HepG2 (cell line): Measurements from ENCODE around the gene KMT2A. TPM values are rescaled to one million over a fixed set of nuclear protein-coding genes. Genes with fewer than 3 reads are reported as not detected.
A peak's percentile ranks its signal among the peaks of the same experiment; 100 is the strongest.

Source experiments
- ATAC-seq: fragments of 200-7000 bp; cut with Tn5 transposase; 3 replicates; pipeline ENCODE4 v1.9.1; 2020; ENCODE audit warnings: mild to moderate bottlenecking, moderate library complexity
- BruUV-seq: library from RNA; stranded (reverse); fragments of 400-500 nt; replicated peaks from 2 replicates; lab custom pipeline; 2021; lab: Mats Ljungman, UMichigan
- CTCF ChIA-PET: fragments of 300-600 bp; formaldehyde crosslinking; extraction: SDS; loops from one replicate; lab custom pipeline; 2021; ENCODE audit warnings: low total read pairs, inconsistent platforms, low intra/inter-chr PET ratio; lab: Yijun Ruan, JAX
- POLR2A ChIA-PET: fragments of 350-600 bp; sonication (Branson Sonifier 250); formaldehyde crosslinking; loops from one replicate; lab custom pipeline; 2020; ENCODE audit warnings: antibody characterized with exemption, inconsistent platforms; lab: Yijun Ruan, JAX
- DNase-seq: peaks from one replicate; pipeline ENCODE4 v3.0.0-alpha.2; 2015; ENCODE audit warnings: low spot score
- FAIRE-seq: peaks from 3 replicates; lab custom pipeline; 2011; peaks lifted over from hg19 to GRCh38; lab: Jason Lieb, UNC
- H2AFZ ChIP-seq: one replicate; pipeline ENCODE4 v1.6.1; 2011; ENCODE audit warnings: low read length, inconsistent platforms
- H3K27ac ChIP-seq: fragments of 300-600 bp; 3 replicates; pipeline ENCODE4 v1.8.0; 2011; ENCODE audit warnings: mixed run types, mild to moderate bottlenecking, mixed read lengths, low read length, inconsistent platforms; ENCODE audit not compliant: insufficient read depth; ENCODE audit errors: extremely low read length
- H3K27me3 ChIP-seq, 2 experiments: fragments of 200-600 bp in 1 of 2; 2 replicates in 1 of 2; 3 replicates in 1 of 2; pipeline versions ENCODE4 v1.6.0 to v1.8.0; 2011; ENCODE audit warnings: low read length in 2 of 2, mild to moderate bottlenecking in 2 of 2, moderate library complexity in 2 of 2, inconsistent platforms in 1 of 2; ENCODE audit not compliant: insufficient read depth in 2 of 2, control insufficient read depth in 1 of 2
- H3K36me3 ChIP-seq, 2 experiments: fragments of 200-600 bp in 1 of 2; replicated peaks in 1 of 2; 2 replicates in 1 of 2; 3 replicates in 1 of 2; pipeline versions ENCODE4 v1.5.1 to v1.8.0; 2011; ENCODE audit warnings: low read length in 2 of 2, inconsistent platforms in 1 of 2; ENCODE audit not compliant: insufficient read depth in 2 of 2, control insufficient read depth in 1 of 2
- H3K4me1 ChIP-seq: 2 replicates; pipeline ENCODE4 v1.5.1; 2012; ENCODE audit warnings: low read length, inconsistent platforms; ENCODE audit not compliant: insufficient read depth
- H3K4me2 ChIP-seq: 2 replicates; pipeline ENCODE4 v1.6.0; 2011; ENCODE audit warnings: low read depth, low read length, inconsistent platforms
- H3K4me3 ChIP-seq, 3 experiments: fragments of 200-600 bp in 1 of 3; sonication (generic), shearing (Covaris generic) in 1 of 3; replicated peaks in 1 of 3; 2 replicates each; pipeline ENCODE4 v1.5.1; 2011 to 2016; ENCODE audit warnings: low read length in 3 of 3, inconsistent platforms in 2 of 3, low read depth in 2 of 3, mild to moderate bottlenecking in 2 of 3, control low read depth in 1 of 3, mixed read lengths in 1 of 3; ENCODE audit not compliant: insufficient read depth in 1 of 3
- H3K79me2 ChIP-seq: one replicate; pipeline ENCODE4 v1.6.1; 2011; ENCODE audit warnings: low read length, inconsistent platforms; ENCODE audit not compliant: insufficient read depth
- H3K9ac ChIP-seq: 2 replicates; pipeline ENCODE4 v1.6.0; 2011; ENCODE audit warnings: mild to moderate bottlenecking, low read depth, low read length, inconsistent platforms; ENCODE audit not compliant: insufficient read depth
- H3K9me3 ChIP-seq: 2 replicates; pipeline ENCODE4 v1.5.1; 2012; ENCODE audit warnings: mild to moderate bottlenecking, low read length
- H4K20me1 ChIP-seq: 2 replicates; pipeline ENCODE4 v1.6.0; 2011; ENCODE audit warnings: inconsistent platforms, mild to moderate bottlenecking, low read length, moderate library complexity; ENCODE audit not compliant: insufficient read depth
- HES4 ChIP-seq: sonication (generic); formaldehyde crosslinking; IDR thresholded peaks from 2 replicates; pipeline ENCODE4 v1.9.0; 2021; ENCODE audit warnings: mild to moderate bottlenecking, missing genetic modification reagents, borderline replicate concordance
- JDP2 ChIP-seq: sonication (generic); formaldehyde crosslinking; IDR thresholded peaks from 2 replicates; pipeline ENCODE4 v1.8.1; 2022; ENCODE audit warnings: missing genetic modification reagents, borderline replicate concordance
- REPIN1 ChIP-seq: sonication (generic); formaldehyde crosslinking; IDR thresholded peaks from 2 replicates; pipeline ENCODE4 v1.8.0; 2022; ENCODE audit warnings: missing genetic modification reagents, low read depth, mild to moderate bottlenecking, borderline replicate concordance
- ZNF138 ChIP-seq: sonication (generic); formaldehyde crosslinking; IDR thresholded peaks from 2 replicates; pipeline ENCODE4 v1.5.0; 2020; ENCODE audit warnings: mild to moderate bottlenecking, low read depth, missing genetic modification reagents
- ZNF160 ChIP-seq: sonication (generic); formaldehyde crosslinking; IDR thresholded peaks from 2 replicates; pipeline ENCODE4 v1.8.0; 2022; ENCODE audit warnings: mild to moderate bottlenecking, inconsistent platforms, missing genetic modification reagents
- WGBS: methylation state at CpG from one replicate; pipeline ENCODE4 v1.1.6; 2017; ENCODE audit warnings: low lambda C conversion rate; 5-methylcytosine and 5-hydroxymethylcytosine counted together
- in situ Hi-C: cut with HindIII; loops from 2 replicates; pipeline ENCODE4 v1.10.0; 2017; ENCODE audit warnings: low pct_unique_long_range_greater_than_20kb; ENCODE audit not compliant: extremely low pct_ligation_motif_present
- intact Hi-C: fragments of 100-400 bp; cut with micrococcal nuclease; formaldehyde crosslinking; loops from one replicate; pipeline ENCODE4 v1.10.0; 2022; ENCODE audit not compliant: unreplicated experiment
- polyA plus RNA-seq, 8 experiments: library from polyadenylated mRNA; depleted of rRNA in 3 of 8; stranded (reverse) in 7 of 8; unstranded in 1 of 8; fragments of >200 nt; fragmentation: Illumina TruSeq in 4 of 8; extraction: Trizol in 4 of 8; gene quantifications; 2 replicates each; pipeline versions ENCODE4 v1.2.1 to v1.2.3, GENCODE V29; 2011 to 2016; ENCODE audit warnings: low read depth in 4 of 8, missing spikeins in 1 of 8, mixed read lengths in 1 of 8; ENCODE audit not compliant: insufficient read depth in 1 of 8
- total RNA-seq, 5 experiments: library from RNA; depleted of rRNA; stranded (reverse); fragments of >200 nt; fragmentation: Illumina TruSeq; extraction: Trizol; gene quantifications; 2 replicates each; pipeline ENCODE4 v1.2.3, GENCODE V29; 2016; ENCODE audit warnings: low read depth in 1 of 5
- TF ChIP-seq, protein P1 (sequence below): sonication (generic); formaldehyde crosslinking; IDR thresholded peaks from 2 replicates; pipeline ENCODE4 v1.5.0; 2020; ENCODE audit warnings: mild to moderate bottlenecking, missing genetic modification reagents
- TF ChIP-seq, protein P2 (sequence below): sonication (generic); formaldehyde crosslinking; conservative IDR thresholded peaks from 2 replicates; pipeline ENCODE4 v1.4.0; 2020; ENCODE audit warnings: missing genetic modification reagents
- TF ChIP-seq, protein P3 (sequence below): sonication (generic); formaldehyde crosslinking; IDR thresholded peaks from 2 replicates; pipeline ENCODE4 v1.5.0; 2020; ENCODE audit warnings: missing genetic modification reagents, mild to moderate bottlenecking, borderline replicate concordance

The KMT2A gene
- total and polyA plus RNA-seq, 2 of the 13 experiments (the other 11 are each of a cell fraction or from before 2014, with no cell fraction given), result 12.4 to 20.0 TPM

DNA sequence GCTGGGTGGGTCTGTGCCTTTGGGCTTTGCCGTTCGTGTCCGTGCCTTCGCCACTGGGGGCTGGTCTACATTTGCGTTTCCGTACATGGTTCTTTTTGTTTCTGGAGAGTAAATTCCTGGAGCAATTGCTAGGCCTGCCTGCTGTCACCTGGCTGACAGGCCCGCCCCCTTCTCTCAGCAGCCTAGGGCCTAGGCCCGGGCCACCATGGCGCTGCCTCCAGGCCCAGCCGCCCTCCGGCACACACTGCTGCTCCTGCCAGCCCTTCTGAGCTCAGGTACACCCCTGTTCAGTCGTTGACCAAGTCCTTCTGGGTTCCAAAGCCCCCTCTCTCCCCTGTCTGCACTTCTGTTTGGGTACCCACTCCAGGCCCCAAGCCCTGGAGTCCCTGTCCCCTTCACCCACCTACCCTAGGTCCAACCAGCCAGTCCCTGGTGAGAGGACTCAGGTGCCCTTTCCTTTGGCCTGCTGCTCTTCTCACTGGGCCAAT, 95.3 kb downstream of the KMT2A start (continued):
- TF ChIP-seq, protein P1, sequence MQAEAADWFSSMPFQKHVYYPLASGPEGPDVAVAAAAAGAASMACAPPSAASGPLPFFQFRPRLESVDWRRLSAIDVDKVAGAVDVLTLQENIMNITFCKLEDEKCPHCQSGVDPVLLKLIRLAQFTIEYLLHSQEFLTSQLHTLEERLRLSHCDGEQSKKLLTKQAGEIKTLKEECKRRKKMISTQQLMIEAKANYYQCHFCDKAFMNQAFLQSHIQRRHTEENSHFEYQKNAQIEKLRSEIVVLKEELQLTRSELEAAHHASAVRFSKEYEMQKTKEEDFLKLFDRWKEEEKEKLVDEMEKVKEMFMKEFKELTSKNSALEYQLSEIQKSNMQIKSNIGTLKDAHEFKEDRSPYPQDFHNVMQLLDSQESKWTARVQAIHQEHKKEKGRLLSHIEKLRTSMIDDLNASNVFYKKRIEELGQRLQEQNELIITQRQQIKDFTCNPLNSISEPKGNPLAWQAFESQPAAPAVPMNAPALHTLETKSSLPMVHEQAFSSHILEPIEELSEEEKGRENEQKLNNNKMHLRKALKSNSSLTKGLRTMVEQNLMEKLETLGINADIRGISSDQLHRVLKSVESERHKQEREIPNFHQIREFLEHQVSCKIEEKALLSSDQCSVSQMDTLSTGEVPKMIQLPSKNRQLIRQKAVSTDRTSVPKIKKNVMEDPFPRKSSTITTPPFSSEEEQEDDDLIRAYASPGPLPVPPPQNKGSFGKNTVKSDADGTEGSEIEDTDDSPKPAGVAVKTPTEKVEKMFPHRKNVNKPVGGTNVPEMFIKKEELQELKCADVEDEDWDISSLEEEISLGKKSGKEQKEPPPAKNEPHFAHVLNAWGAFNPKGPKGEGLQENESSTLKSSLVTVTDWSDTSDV (CRISPR knock-in tag), result 0 out of 2 replicates have a peak, but pooled peaks have one; percentile 47
- TF ChIP-seq, protein P2, sequence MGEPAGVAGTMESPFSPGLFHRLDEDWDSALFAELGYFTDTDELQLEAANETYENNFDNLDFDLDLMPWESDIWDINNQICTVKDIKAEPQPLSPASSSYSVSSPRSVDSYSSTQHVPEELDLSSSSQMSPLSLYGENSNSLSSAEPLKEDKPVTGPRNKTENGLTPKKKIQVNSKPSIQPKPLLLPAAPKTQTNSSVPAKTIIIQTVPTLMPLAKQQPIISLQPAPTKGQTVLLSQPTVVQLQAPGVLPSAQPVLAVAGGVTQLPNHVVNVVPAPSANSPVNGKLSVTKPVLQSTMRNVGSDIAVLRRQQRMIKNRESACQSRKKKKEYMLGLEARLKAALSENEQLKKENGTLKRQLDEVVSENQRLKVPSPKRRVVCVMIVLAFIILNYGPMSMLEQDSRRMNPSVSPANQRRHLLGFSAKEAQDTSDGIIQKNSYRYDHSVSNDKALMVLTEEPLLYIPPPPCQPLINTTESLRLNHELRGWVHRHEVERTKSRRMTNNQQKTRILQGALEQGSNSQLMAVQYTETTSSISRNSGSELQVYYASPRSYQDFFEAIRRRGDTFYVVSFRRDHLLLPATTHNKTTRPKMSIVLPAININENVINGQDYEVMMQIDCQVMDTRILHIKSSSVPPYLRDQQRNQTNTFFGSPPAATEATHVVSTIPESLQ (CRISPR knock-in tag), result no peak
- TF ChIP-seq HES4 (CRISPR knock-in tag) (0 out of 2 replicates have a peak, but pooled peaks have one; percentile 41), ZNF160 (CRISPR knock-in tag) (no peak), ZNF138 (CRISPR knock-in tag) (0 out of 2 replicates have a peak, but pooled peaks have one; percentile 22)

DNA sequence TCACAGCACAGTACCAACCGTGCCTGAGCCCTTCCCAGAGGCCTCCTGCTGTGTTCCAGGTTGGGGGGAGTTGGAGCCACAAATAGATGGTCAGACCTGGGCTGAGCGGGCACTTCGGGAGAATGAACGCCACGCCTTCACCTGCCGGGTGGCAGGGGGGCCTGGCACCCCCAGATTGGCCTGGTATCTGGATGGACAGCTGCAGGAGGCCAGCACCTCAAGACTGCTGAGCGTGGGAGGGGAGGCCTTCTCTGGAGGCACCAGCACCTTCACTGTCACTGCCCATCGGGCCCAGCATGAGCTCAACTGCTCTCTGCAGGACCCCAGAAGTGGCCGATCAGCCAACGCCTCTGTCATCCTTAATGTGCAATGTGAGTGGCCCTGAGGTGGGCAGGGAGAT, 95.8 kb downstream of the KMT2A start:
- H4K20me1 ChIP-seq, result no peaks in the 10 kb centered on the region
- BruUV-seq, result no TSS peak
- H2AFZ ChIP-seq, result no peak overlapping the region
- CTCF ChIA-PET, result no interaction called here
- TF ChIP-seq REPIN1 (CRISPR knock-in tag) (0 out of 2 replicates have a peak, but pooled peaks have one; percentile 7), JDP2 (CRISPR knock-in tag) (no peak)
- TF ChIP-seq, protein P3, sequence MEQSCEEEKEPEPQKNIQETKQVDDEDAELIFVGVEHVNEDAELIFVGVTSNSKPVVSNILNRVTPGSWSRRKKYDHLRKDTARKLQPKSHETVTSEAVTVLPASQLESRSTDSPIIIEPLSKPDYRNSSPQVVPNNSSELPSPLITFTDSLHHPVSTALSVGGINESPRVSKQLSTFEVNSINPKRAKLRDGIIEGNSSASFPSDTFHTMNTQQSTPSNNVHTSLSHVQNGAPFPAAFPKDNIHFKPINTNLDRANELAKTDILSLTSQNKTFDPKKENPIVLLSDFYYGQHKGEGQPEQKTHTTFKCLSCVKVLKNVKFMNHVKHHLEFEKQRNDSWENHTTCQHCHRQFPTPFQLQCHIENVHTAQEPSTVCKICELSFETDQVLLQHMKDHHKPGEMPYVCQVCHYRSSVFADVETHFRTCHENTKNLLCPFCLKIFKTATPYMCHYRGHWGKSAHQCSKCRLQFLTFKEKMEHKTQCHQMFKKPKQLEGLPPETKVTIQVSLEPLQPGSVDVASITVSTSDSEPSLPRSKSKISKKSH (CRISPR knock-in tag), result 0 out of 2 replicates have a peak, but pooled peaks have one; percentile 39
- no peaks in the 10 kb centered on the region for H3K36me3 ChIP-seq
- intact Hi-C loops (no loop called here), in situ Hi-C loops (loop anchor here (5.0 kb wide), 1 partner anchor 35 kb away; the partner anchor contains the start of gene IFT46)
- no peaks in the 10 kb centered on the region for H3K9me3 ChIP-seq
- FAIRE-seq (no peak), ATAC-seq (no peak), DNase-seq (no peak)
- no CpG with 5 or more reads among the region's 10 CpGs for WGBS
- no peaks in the 10 kb centered on the region; a peak in 1 of 5 replicates for H3K27me3 ChIP-seq
- H3K27ac ChIP-seq, result no peak overlapping the region
- peak overlapping the region; percentile 79 for H3K9ac ChIP-seq
- H3K79me2 ChIP-seq, result no peaks in the 10 kb centered on the region
- H3K4me1 ChIP-seq, result peaks cover 56% of the 10 kb centered on the region
- peak overlapping the region; percentile 70 to 97 (median 73); a peak in 5 of 6 replicates for H3K4me3 ChIP-seq
- peak overlapping the region; percentile 94 for H3K4me2 ChIP-seq
- POLR2A ChIA-PET, result interaction anchor here (1.4 kb wide), 1 partner anchor 33 kb away, joined by 3 read pairs; no protein-coding TSS in a partner anchor
